PC-9 (cell line): ENCODE results near the gene RAB22A. TPM values are rescaled to one million over a fixed set of nuclear protein-coding genes. Genes with fewer than 3 reads are reported as not detected.

Experiments
- BruUV-seq: library from RNA; stranded (reverse); fragments of 400-500 nt; replicated peaks from 2 replicates; lab custom pipeline; 2021; lab: Mats Ljungman, UMichigan
- CTCF ChIA-PET: fragments of 300-600 bp; sonication (Branson Sonifier 250); formaldehyde crosslinking; loops from one replicate; lab custom pipeline; 2022; ENCODE audit warnings: antibody characterized with exemption; lab: Charles Lee
- POLR2A ChIA-PET: fragments of 300-600 bp; sonication (Branson Sonifier 250); formaldehyde crosslinking; loops from one replicate; lab custom pipeline; 2022; ENCODE audit warnings: antibody characterized with exemption; ENCODE audit not compliant: unreplicated experiment; lab: Charles Lee
- DNase-seq, 2 experiments: peaks; one replicate each; pipeline versions ENCODE4 v3.0.0 to v3.0.0-alpha.2; 2015 to 2022; ENCODE audit warnings: mixed read lengths in 1 of 2
- H2AFZ ChIP-seq: fragments of 200-600 bp; sonication (generic); 2 replicates; pipeline ENCODE4 v1.8.1; 2017; ENCODE audit warnings: antibody characterized with exemption
- H3F3A ChIP-seq: fragments of 200-600 bp; sonication (generic); 2 replicates; pipeline ENCODE4 v1.8.1; 2017; ENCODE audit warnings: antibody characterized with exemption, mild to moderate bottlenecking, low read depth; ENCODE audit not compliant: insufficient read depth
- H3K27ac ChIP-seq: fragments of 200-600 bp; sonication (generic); 2 replicates; pipeline ENCODE4 v1.6.1; 2016; ENCODE audit warnings: mixed run types
- H3K27me3 ChIP-seq: fragments of 200-600 bp; sonication (generic); 2 replicates; pipeline ENCODE4 v1.6.1; 2016; ENCODE audit warnings: low read depth, mixed run types; ENCODE audit not compliant: insufficient read depth
- H3K36me3 ChIP-seq: fragments of 200-600 bp; sonication (generic); 2 replicates; pipeline ENCODE4 v1.6.1; 2016; ENCODE audit warnings: low read depth, mixed run types
- H3K4me1 ChIP-seq: fragments of 200-600 bp; sonication (generic); replicated peaks from 2 replicates; pipeline ENCODE4 v1.6.1; 2016; ENCODE audit warnings: mixed run types; ENCODE audit not compliant: insufficient read depth
- H3K4me2 ChIP-seq: fragments of 200-600 bp; sonication (generic); 2 replicates; pipeline ENCODE4 v1.6.1; 2017; ENCODE audit warnings: mixed run types
- H3K4me3 ChIP-seq: fragments of 200-600 bp; sonication (generic); 2 replicates; pipeline ENCODE4 v1.6.1; 2016; ENCODE audit warnings: mixed run types
- H3K79me2 ChIP-seq: fragments of 200-600 bp; sonication (generic); 2 replicates; pipeline ENCODE4 v1.6.1; 2017; ENCODE audit warnings: low read depth, mixed run types
- H3K9me2 ChIP-seq: fragments of 200-600 bp; sonication (generic); 2 replicates; pipeline ENCODE4 v1.8.1; 2017; ENCODE audit warnings: mild to moderate bottlenecking; ENCODE audit not compliant: insufficient read depth
- H3K9me3 ChIP-seq: fragments of 200-600 bp; sonication (generic); 2 replicates; pipeline ENCODE4 v1.8.1; 2016; ENCODE audit warnings: low read depth; ENCODE audit not compliant: insufficient read depth
- H4K20me1 ChIP-seq: fragments of 200-600 bp; sonication (generic); 2 replicates; pipeline ENCODE4 v1.8.1; 2017; ENCODE audit not compliant: insufficient read depth
- EZH2 ChIP-seq: fragments of 200-600 bp; sonication (generic); IDR thresholded peaks from 2 replicates; pipeline ENCODE4 v1.8.0; 2017; ENCODE audit warnings: antibody characterized with exemption, low read depth
- intact Hi-C: fragments of 100-400 bp; cut with micrococcal nuclease; formaldehyde crosslinking; loops from one replicate; pipeline ENCODE4 v1.10.0; 2022; ENCODE audit not compliant: unreplicated experiment
- total RNA-seq: library from RNA; stranded (reverse); gene quantifications from 2 replicates; pipeline ENCODE4 v1.2.3, GENCODE V29; 2021
- TF ChIP-seq, protein P1 (sequence below): fragments of 200-600 bp; sonication (generic); conservative IDR thresholded peaks from 2 replicates; pipeline ENCODE4 v1.6.1; 2017; ENCODE audit warnings: mixed run types, antibody characterized with exemption, mild to moderate bottlenecking, moderate library complexity

The RAB22A gene
- total RNA-seq, 1 experiment from 2014 or later: 28.9 TPM

DNA sequence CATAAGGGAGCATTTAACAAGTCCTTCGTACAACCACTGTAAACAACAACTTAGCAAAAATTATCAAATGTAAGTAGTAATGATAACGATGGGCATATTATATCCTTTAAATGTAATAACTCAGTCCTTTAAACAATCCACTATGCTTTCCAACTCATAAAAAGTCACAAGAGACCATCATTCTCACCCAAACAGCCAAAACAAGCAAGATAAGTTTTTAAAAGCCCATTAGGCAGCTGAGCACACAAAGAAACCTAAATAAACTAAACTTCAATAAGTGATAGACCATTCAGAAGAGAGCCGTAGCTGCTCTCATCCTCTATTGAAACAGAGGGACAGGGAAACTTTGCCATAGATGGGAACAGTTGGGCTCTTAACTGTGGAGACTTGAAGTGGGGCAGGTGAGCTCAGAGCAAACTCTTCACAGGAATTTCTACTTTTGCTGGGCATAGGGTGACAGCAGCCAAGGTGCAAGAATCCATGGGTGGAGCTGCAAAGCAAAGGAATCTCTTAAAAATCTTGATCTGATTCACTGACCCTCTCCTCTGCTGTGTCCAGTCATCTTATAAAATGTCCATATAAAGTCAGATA is 22.5 kb downstream of the RAB22A start:
- Histone ChIP-seq H3F3A (no peaks in the 10 kb centered on the region), H3K9me3 (no peaks in the 10 kb centered on the region), H3K4me3 (no peak overlapping the region), H3K36me3 (peaks cover 7% of the 10 kb centered on the region; the same call in 1 of the 2 replicates), H3K4me1 (no peaks in the 10 kb centered on the region), H3K27me3 (no peaks in the 10 kb centered on the region), H3K9me2 (no peaks in the 10 kb centered on the region), H4K20me1 (peaks cover 46% of the 10 kb centered on the region), H3K4me2 (no peak overlapping the region), H3K27ac (no peak overlapping the region), H3K79me2 (peaks cover 75% of the 10 kb centered on the region), H2AFZ (no peak overlapping the region)
- intact Hi-C loops: no loop called here
- DNase-seq: no peak
- ChIA-PET POLR2A (interaction anchor here (0.9 kb wide), 1 partner anchor 175 kb away, joined by 5 read pairs; no protein-coding TSS in a partner anchor), CTCF (no interaction called here)
- TF ChIP-seq EZH2: no peak
- TF ChIP-seq, protein P1, sequence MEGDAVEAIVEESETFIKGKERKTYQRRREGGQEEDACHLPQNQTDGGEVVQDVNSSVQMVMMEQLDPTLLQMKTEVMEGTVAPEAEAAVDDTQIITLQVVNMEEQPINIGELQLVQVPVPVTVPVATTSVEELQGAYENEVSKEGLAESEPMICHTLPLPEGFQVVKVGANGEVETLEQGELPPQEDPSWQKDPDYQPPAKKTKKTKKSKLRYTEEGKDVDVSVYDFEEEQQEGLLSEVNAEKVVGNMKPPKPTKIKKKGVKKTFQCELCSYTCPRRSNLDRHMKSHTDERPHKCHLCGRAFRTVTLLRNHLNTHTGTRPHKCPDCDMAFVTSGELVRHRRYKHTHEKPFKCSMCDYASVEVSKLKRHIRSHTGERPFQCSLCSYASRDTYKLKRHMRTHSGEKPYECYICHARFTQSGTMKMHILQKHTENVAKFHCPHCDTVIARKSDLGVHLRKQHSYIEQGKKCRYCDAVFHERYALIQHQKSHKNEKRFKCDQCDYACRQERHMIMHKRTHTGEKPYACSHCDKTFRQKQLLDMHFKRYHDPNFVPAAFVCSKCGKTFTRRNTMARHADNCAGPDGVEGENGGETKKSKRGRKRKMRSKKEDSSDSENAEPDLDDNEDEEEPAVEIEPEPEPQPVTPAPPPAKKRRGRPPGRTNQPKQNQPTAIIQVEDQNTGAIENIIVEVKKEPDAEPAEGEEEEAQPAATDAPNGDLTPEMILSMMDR: no peak
- no TSS peak for BruUV-seq

DNA sequence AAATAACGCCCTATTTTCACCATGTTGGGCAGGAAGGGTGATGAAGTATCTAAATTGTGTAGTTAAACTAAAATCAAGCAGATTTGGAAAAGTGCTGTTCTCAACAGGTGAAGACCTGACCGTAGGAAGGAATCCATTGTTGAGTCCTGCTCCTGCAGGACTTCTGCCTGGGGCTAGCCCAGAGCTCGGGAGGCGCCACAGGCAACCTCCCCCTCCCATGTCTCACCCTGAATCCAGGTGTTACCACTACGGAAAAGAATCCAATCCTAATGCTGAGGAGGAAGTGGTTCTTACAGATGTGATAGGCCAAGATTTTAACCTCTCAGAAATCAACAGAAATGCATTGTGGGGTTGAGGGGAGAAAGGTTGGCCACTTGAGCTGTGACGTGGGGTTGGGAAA is 30.2 kb downstream of the RAB22A start:
- Histone ChIP-seq H3K9me2 (no peaks in the 10 kb centered on the region), H4K20me1 (no peaks in the 10 kb centered on the region; the same call in 1 of the 2 replicates), H3F3A (peaks cover 34% of the 10 kb centered on the region), H3K4me2 (no peak overlapping the region), H3K9me3 (no peaks in the 10 kb centered on the region), H3K27ac (no peak overlapping the region), H3K4me3 (no peak overlapping the region), H3K79me2 (peaks cover 78% of the 10 kb centered on the region), H3K4me1 (peaks cover 48% of the 10 kb centered on the region), H2AFZ (no peak overlapping the region), H3K36me3 (peaks cover 17% of the 10 kb centered on the region), H3K27me3 (no peaks in the 10 kb centered on the region)
- ChIA-PET POLR2A (no interaction called here), CTCF (no interaction called here)
- DNase-seq: no peak
- no TSS peak for BruUV-seq
- intact Hi-C loops: no loop called here
- TF ChIP-seq, protein P1: no peak
- no peak for TF ChIP-seq EZH2

DNA sequence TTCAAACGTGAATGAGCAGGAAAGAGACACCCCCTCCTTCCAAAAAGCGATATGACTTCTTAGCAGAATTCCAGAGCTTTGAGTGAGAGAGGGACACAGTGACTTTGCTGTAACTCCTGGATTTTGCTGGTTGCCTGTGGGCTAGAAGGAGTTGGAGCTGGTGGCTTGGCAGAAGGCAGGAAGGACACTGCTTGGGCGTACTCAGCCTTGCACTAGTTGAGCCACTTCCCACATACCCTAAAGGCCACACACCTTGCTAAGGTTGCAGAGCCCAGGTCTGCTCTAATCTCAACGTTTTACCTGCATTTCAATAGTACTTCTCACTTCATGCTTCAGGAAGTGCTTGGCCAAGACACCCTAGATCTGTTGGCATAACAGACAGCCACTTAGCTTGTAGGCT is 30.6 kb downstream of the RAB22A start:
- H3K4me2 ChIP-seq: peak overlapping the region; percentile 46; the same call in 1 of the 2 replicates
- H3K27ac ChIP-seq: peak overlapping the region; percentile 71
- BruUV-seq: no TSS peak
- H3K27me3 ChIP-seq: no peaks in the 10 kb centered on the region
- peaks cover 21% of the 10 kb centered on the region for H3K36me3 ChIP-seq
- no peak overlapping the region for H3K4me3 ChIP-seq
- TF ChIP-seq, protein P1: no peak
- no peak for TF ChIP-seq EZH2
- H3K79me2 ChIP-seq: peaks cover 78% of the 10 kb centered on the region
- no peak for DNase-seq
- H3F3A ChIP-seq: peaks cover 34% of the 10 kb centered on the region
- H3K9me2 ChIP-seq: no peaks in the 10 kb centered on the region
- no peaks in the 10 kb centered on the region for H3K9me3 ChIP-seq
- ChIA-PET CTCF (no interaction called here), POLR2A (no interaction called here)
- peaks cover 48% of the 10 kb centered on the region for H3K4me1 ChIP-seq
- intact Hi-C loops: no loop called here
- no peak overlapping the region for H2AFZ ChIP-seq
- H4K20me1 ChIP-seq: no peaks in the 10 kb centered on the region; the same call in 1 of the 2 replicates
